ENCODE results near the gene PHF2. TPM values are rescaled to one million over a fixed set of nuclear protein-coding genes. Genes with fewer than 3 reads are reported as not detected.

Gene PHF2
- total and polyA plus RNA-seq, 2 experiments from 2014 or later: 4.3 to 11.8 TPM

- TF ChIP-seq ZNF462 (CRISPR knock-in tag; IDR thresholded peaks at IDR 0.05) (no peak), POLR2AphosphoS5 (IDR thresholded peaks at IDR 0.05; ENCODE audit: low read depth) (no peak), EZH2phosphoT487 (IDR thresholded peaks at IDR 0.05; ENCODE audit: unreplicated experiment) (no peak), EZH2 (IDR thresholded peaks at IDR 0.05; ENCODE audit: low read depth, unreplicated experiment) (no peak)
Measured at GRCh38 chr9:93637886-93638285, 61.5 kb downstream of the PHF2 start (continued).

- H3K36me3 Mint-ChIP-seq (ENCODE audit: low read depth): peaks cover 35% of the 10 kb centered on the region
- TF ChIP-seq ETS1 (IDR thresholded peaks at IDR 0.05) (no peak), STAT1 (IDR thresholded peaks at IDR 0.05; ENCODE audit: unreplicated experiment) (no peak), JUNB (IDR thresholded peaks at IDR 0.05; ENCODE audit: unreplicated experiment) (no peak), ZNF331 (CRISPR knock-in tag; IDR thresholded peaks at IDR 0.05; ENCODE audit: low read depth) (no peak), NANOG (IDR thresholded peaks at IDR 0.05; ENCODE audit: borderline replicate concordance) (no peak), CTCF (conservative IDR thresholded peaks at IDR 0.05; ENCODE audit: low read depth in 2 of 2) (no peak), ZNF114 (CRISPR knock-in tag; IDR thresholded peaks at IDR 0.05) (no peak)
Measured at GRCh38 chr9:93640027-93640426, 63.6 kb downstream of the PHF2 start.

More at GRCh38 chr9:93640027-93640426, 63.6 kb downstream of the PHF2 start:
- Histone ChIP-seq H3F3A (replicated peaks; ENCODE audit: low read depth) (no peaks in the 10 kb centered on the region), H3K36me3 (ENCODE audit: insufficient read depth) (peaks cover 11% of the 10 kb centered on the region), H4K20me1 (replicated peaks; ENCODE audit: insufficient read depth) (no peaks in the 10 kb centered on the region), H3K9me2 (ENCODE audit: insufficient read depth) (0 out of 2 replicates have a peak, but pooled peaks cover 5% of the 10 kb centered on the region), H3K4me2 (no peak overlapping the region), H3K27ac (ENCODE audit: low read depth) (no peak overlapping the region), H3K27me3 (ENCODE audit: insufficient read depth) (no peaks in the 10 kb centered on the region), H3K79me2 (replicated peaks; ENCODE audit: insufficient read depth) (no peaks in the 10 kb centered on the region), H3K4me1 (ENCODE audit: insufficient read depth) (no peaks in the 10 kb centered on the region), H3K4me3 (no peak overlapping the region), H2AFZ (no peak overlapping the region)
- peaks cover 4% of the 10 kb centered on the region; the same call in 2 of the 3 replicates for H3K4me1 Mint-ChIP-seq
- DNase-seq (ENCODE audit: low spot score): no peak
- peaks cover 19% of the 10 kb centered on the region for H3K9me3 Mint-ChIP-seq
- H3K27me3 Mint-ChIP-seq (ENCODE audit: insufficient read depth, low read depth, poor library complexity): peaks cover 6% of the 10 kb centered on the region
- H3K27ac Mint-ChIP-seq: no peak overlapping the region
- no peak overlapping the region for H3K4me3 Mint-ChIP-seq
- ATAC-seq: no peak
